Neural progenitor cell (in vitro differentiated cells): ENCODE results near the gene STK32B. TPM values are rescaled to one million over a fixed set of nuclear protein-coding genes. Genes with fewer than 3 reads are reported as not detected.

Source experiments
- DNase-seq: peaks from one replicate; pipeline ENCODE4 v3.0.0-alpha.2; 2016; ENCODE audit warnings: low spot score
- H2AFZ ChIP-seq: fragments of 200-600 bp; sonication (generic); replicated peaks from 2 replicates; pipeline ENCODE4 v1.6.1; 2016; ENCODE audit warnings: antibody characterized with exemption
- H3F3A ChIP-seq: fragments of 200-600 bp; sonication (generic); 2 replicates; pipeline ENCODE4 v1.6.1; 2016; ENCODE audit warnings: antibody characterized with exemption, low read depth
- H3K27ac ChIP-seq: fragments of 200-600 bp; sonication (generic); 2 replicates; pipeline ENCODE4 v1.5.1; 2016; ENCODE audit warnings: mild to moderate bottlenecking
- H3K27me3 ChIP-seq: fragments of 200-600 bp; sonication (generic); 2 replicates; pipeline ENCODE4 v1.6.1; 2016; ENCODE audit warnings: mild to moderate bottlenecking, moderate library complexity
- H3K36me3 ChIP-seq: fragments of 200-600 bp; sonication (generic); 2 replicates; pipeline ENCODE4 v1.5.1; 2016
- H3K4me1 ChIP-seq: fragments of 200-600 bp; sonication (generic); 2 replicates; pipeline ENCODE4 v1.6.1; 2016; ENCODE audit warnings: mixed run types
- H3K4me2 ChIP-seq: fragments of 200-600 bp; sonication (generic); 2 replicates; pipeline ENCODE4 v1.6.1; 2016
- H3K4me3 ChIP-seq: fragments of 200-600 bp; sonication (generic); 2 replicates; pipeline ENCODE4 v1.5.1; 2016
- H3K79me2 ChIP-seq: fragments of 200-600 bp; sonication (generic); 2 replicates; pipeline ENCODE4 v1.6.1; 2016; ENCODE audit warnings: low read depth
- H3K9ac ChIP-seq: fragments of 200-600 bp; sonication (generic); 2 replicates; pipeline ENCODE4 v1.6.1; 2016
- H3K9me3 ChIP-seq: fragments of 200-600 bp; sonication (generic); 2 replicates; pipeline ENCODE4 v1.5.1; 2016; ENCODE audit warnings: low read depth
- H4K20me1 ChIP-seq: fragments of 200-600 bp; sonication (generic); 2 replicates; pipeline ENCODE4 v1.6.1; 2016; ENCODE audit warnings: low read depth
- H3K27ac Mint-ChIP-seq: 3 replicates; pipeline ENCODE4 v1.8.0; 2021; ENCODE audit warnings: mixed read lengths
- H3K27me3 Mint-ChIP-seq: 2 replicates; pipeline ENCODE4 v1.8.0; 2022; ENCODE audit warnings: low read depth, mild to moderate bottlenecking, inconsistent platforms, moderate library complexity, mixed read lengths; ENCODE audit not compliant: insufficient read depth
- H3K36me3 Mint-ChIP-seq: 3 replicates; pipeline ENCODE4 v1.8.0; 2021; ENCODE audit warnings: mixed read lengths
- H3K4me1 Mint-ChIP-seq: 3 replicates; pipeline ENCODE4 v1.8.0; 2021; ENCODE audit warnings: mixed read lengths
- H3K4me3 Mint-ChIP-seq: 3 replicates; pipeline ENCODE4 v1.8.0; 2021; ENCODE audit warnings: mild to moderate bottlenecking, moderate library complexity, mixed read lengths
- H3K9me3 Mint-ChIP-seq: 3 replicates; pipeline ENCODE4 v1.8.0; 2020; ENCODE audit warnings: mixed read lengths
- CTCF ChIP-seq: fragments of 200-600 bp; sonication (generic); IDR thresholded peaks from 2 replicates; pipeline ENCODE4 v1.5.1; 2017; ENCODE audit warnings: antibody characterized with exemption, mild to moderate bottlenecking
- EZH2 ChIP-seq: fragments of 200-600 bp; sonication (generic); IDR thresholded peaks from 2 replicates; pipeline ENCODE4 v1.6.1; 2017; ENCODE audit warnings: antibody characterized with exemption, mild to moderate bottlenecking, moderate library complexity
- EZH2phosphoT487 ChIP-seq: fragments of 200-600 bp; sonication (generic); IDR thresholded peaks from 2 replicates; pipeline ENCODE4 v1.6.1; 2017; ENCODE audit warnings: antibody characterized with exemption
- total RNA-seq: library from RNA; depleted of rRNA; stranded (reverse); fragments of >200 nt; gene quantifications from 2 replicates; pipeline ENCODE4 v1.2.3, GENCODE V29; 2015; ENCODE audit warnings: low replicate concordance

Gene STK32B
- total RNA-seq, 1 donor from 2014 or later = 2.5 TPM

- Histone ChIP-seq H3K9me3 (no peaks in the 10 kb centered on the region), H3K27me3 (peaks cover 11% of the 10 kb centered on the region), H3K36me3 (no peaks in the 10 kb centered on the region), H3K4me2 (no peak overlapping the region), H3K27ac (no peak overlapping the region), H4K20me1 (no peaks in the 10 kb centered on the region), H3K4me3 (no peak overlapping the region), H3F3A (no peaks in the 10 kb centered on the region), H3K9ac (no peak overlapping the region), H3K79me2 (no peaks in the 10 kb centered on the region), H2AFZ (no peak overlapping the region), H3K4me1 (no peaks in the 10 kb centered on the region)
- TF ChIP-seq CTCF (no peak), EZH2 (no peak), EZH2phosphoT487 (no peak)
- peaks cover 4% of the 10 kb centered on the region for H3K9me3 Mint-ChIP-seq
- no peak for DNase-seq
- no peaks in the 10 kb centered on the region for H3K4me1 Mint-ChIP-seq
- no peaks in the 10 kb centered on the region for H3K36me3 Mint-ChIP-seq
- H3K4me3 Mint-ChIP-seq = no peak overlapping the region
- no peaks in the 10 kb centered on the region for H3K27me3 Mint-ChIP-seq
- H3K27ac Mint-ChIP-seq = no peak overlapping the region
Measured at GRCh38 chr4:5146248-5146647, 95.0 kb downstream of the STK32B start.

- no peak overlapping the region for H3K27ac ChIP-seq
- Mint-ChIP-seq H3K36me3 (no peaks in the 10 kb centered on the region), H3K27ac (no peak overlapping the region), H3K4me1 (peaks cover 12% of the 10 kb centered on the region), H3K27me3 (peaks cover 2% of the 10 kb centered on the region), H3K9me3 (no peaks in the 10 kb centered on the region), H3K4me3 (no peak overlapping the region)
- no peaks in the 10 kb centered on the region for H3K36me3 ChIP-seq
- no peaks in the 10 kb centered on the region for H3K79me2 ChIP-seq
- no peaks in the 10 kb centered on the region for H3K4me1 ChIP-seq
- H3K4me3 ChIP-seq = no peak overlapping the region
- H3K27me3 ChIP-seq = peaks cover 11% of the 10 kb centered on the region
- H3K9ac ChIP-seq = no peak overlapping the region
- no peak overlapping the region for H2AFZ ChIP-seq
- no peaks in the 10 kb centered on the region for H4K20me1 ChIP-seq
- no peak for TF ChIP-seq EZH2
- no peak for TF ChIP-seq CTCF
- no peak for TF ChIP-seq EZH2phosphoT487
- H3F3A ChIP-seq = no peaks in the 10 kb centered on the region
- no peak for DNase-seq
- no peak overlapping the region for H3K4me2 ChIP-seq
- no peaks in the 10 kb centered on the region for H3K9me3 ChIP-seq
Measured at GRCh38 chr4:5152521-5152920, 101.2 kb downstream of the STK32B start.

GRCh38 chr4:5156682-5157081 lies 105.4 kb downstream of the STK32B start:
- no peak for TF ChIP-seq EZH2phosphoT487
- no peak for TF ChIP-seq EZH2
- no peak for TF ChIP-seq CTCF
- Mint-ChIP-seq H3K4me3 (no peak overlapping the region), H3K36me3 (no peaks in the 10 kb centered on the region), H3K9me3 (peaks cover 3% of the 10 kb centered on the region), H3K27ac (no peak overlapping the region), H3K27me3 (peaks cover 7% of the 10 kb centered on the region), H3K4me1 (peaks cover 22% of the 10 kb centered on the region)
- Histone ChIP-seq H3K27me3 (no peaks in the 10 kb centered on the region), H3K4me2 (no peak overlapping the region), H3K4me3 (no peak overlapping the region), H3K9me3 (no peaks in the 10 kb centered on the region), H3K79me2 (no peaks in the 10 kb centered on the region), H4K20me1 (no peaks in the 10 kb centered on the region), H3F3A (no peaks in the 10 kb centered on the region), H3K9ac (no peak overlapping the region), H3K27ac (no peak overlapping the region), H3K36me3 (no peaks in the 10 kb centered on the region), H2AFZ (no peak overlapping the region), H3K4me1 (peaks cover 8% of the 10 kb centered on the region)
- DNase-seq = no peak
